DMS153 (cell line): ENCODE data around the gene EPN1.

Source experiments
- DNase-seq: peaks from one replicate; lab custom pipeline; 2025; lab: John Stamatoyannopoulos, UW

EPN1 gene

GRCh38 chr19:55679343-55680257, 4.6 kb downstream of the EPN1 start:
- no peak for DNase-seq

- no peak for DNase-seq
Observed at GRCh38 chr19:55680339-55681130, 5.5 kb downstream of the EPN1 start.

- no peak for DNase-seq
Observed at GRCh38 chr19:55681131-55682092, 6.4 kb downstream of the EPN1 start.

GRCh38 chr19:55683449-55684261, 8.6 kb downstream of the EPN1 start:
- DNase-seq, result no peak

GRCh38 chr19:55684946-55685681, 10.1 kb downstream of the EPN1 start:
- no peak for DNase-seq

GRCh38 chr19:55685776-55686175, 10.8 kb downstream of the EPN1 start:
- no peak for DNase-seq

- no peak for DNase-seq
Observed at GRCh38 chr19:55686311-55687050, 11.5 kb downstream of the EPN1 start.

GRCh38 chr19:55687281-55688201, 12.5 kb downstream of the EPN1 start:
- no peak for DNase-seq

- DNase-seq, result peak; percentile 48
Observed at GRCh38 chr19:55688422-55689218, 13.6 kb downstream of the EPN1 start.

GRCh38 chr19:55689411-55690108, 14.5 kb downstream of the EPN1 start:
- no peak for DNase-seq

- DNase-seq, result no peak
Observed at GRCh38 chr19:55690109-55690768, 15.2 kb downstream of the EPN1 start.

- DNase-seq, result no peak
Observed at GRCh38 chr19:55690769-55691545, 15.9 kb downstream of the EPN1 start.

- no peak for DNase-seq
Observed at GRCh38 chr19:55691561-55692481, 16.8 kb downstream of the EPN1 start.

GRCh38 chr19:55692681-55693081, 17.7 kb downstream of the EPN1 start:
- no peak for DNase-seq
